Fibroblast of lung (primary cell): ENCODE measurements around the gene WDR44. TPM values are rescaled to one million over a fixed set of nuclear protein-coding genes. Genes with fewer than 3 reads are reported as not detected.

ENCODE experiments used
- DNase-seq, 2 donors: peaks; one replicate each; pipeline versions ENCODE4 v3.0.0 to v3.0.0-alpha.2; 2010; ENCODE audit warnings: low read depth in 2 of 2
- H2AFZ ChIP-seq: 2 replicates; pipeline ENCODE4 v1.5.1; 2012; ENCODE audit warnings: low read length, control low read depth, inconsistent platforms
- H3K27ac ChIP-seq: 2 replicates; pipeline ENCODE4 v1.5.1; 2011; ENCODE audit warnings: low read length, control low read depth; ENCODE audit not compliant: insufficient read depth
- H3K27me3 ChIP-seq: 2 replicates; pipeline ENCODE4 v1.5.1; 2011; ENCODE audit warnings: mild to moderate bottlenecking, low read length; ENCODE audit not compliant: control insufficient read depth, insufficient read depth
- H3K36me3 ChIP-seq: 2 replicates; pipeline ENCODE4 v1.5.1; 2011; ENCODE audit warnings: low read length; ENCODE audit not compliant: control insufficient read depth, insufficient read depth
- H3K4me1 ChIP-seq: 2 replicates; pipeline ENCODE4 v1.5.1; 2011; ENCODE audit warnings: low read length; ENCODE audit not compliant: control insufficient read depth, insufficient read depth; ENCODE audit errors: extremely low read depth
- H3K4me2 ChIP-seq: 2 replicates; pipeline ENCODE4 v1.5.1; 2011; ENCODE audit warnings: low read length, control low read depth; ENCODE audit not compliant: insufficient read depth; ENCODE audit errors: extremely low read depth
- H3K4me3 ChIP-seq, 4 experiments: fragments of 200-600 bp in 1 of 4; sonication (generic) in 1 of 4; replicated peaks in 1 of 4; 2 replicates each; pipeline ENCODE4 v1.5.1; 2011 to 2016; ENCODE audit warnings: low read length in 4 of 4, low read depth in 3 of 4, mild to moderate bottlenecking in 3 of 4, control low read depth in 2 of 4, inconsistent platforms in 1 of 4, mixed read lengths in 1 of 4; ENCODE audit not compliant: insufficient read depth in 1 of 4; ENCODE audit errors: control extremely low read depth in 1 of 4
- H3K79me2 ChIP-seq: 2 replicates; pipeline ENCODE4 v1.5.1; 2012; ENCODE audit warnings: mild to moderate bottlenecking, low read length, inconsistent platforms; ENCODE audit not compliant: control insufficient read depth, insufficient read depth
- H3K9ac ChIP-seq: 2 replicates; pipeline ENCODE4 v1.5.1; 2011; ENCODE audit warnings: mild to moderate bottlenecking, low read length, control low read depth; ENCODE audit not compliant: insufficient read depth
- H3K9me3 ChIP-seq: 2 replicates; pipeline ENCODE4 v1.5.1; 2012; ENCODE audit warnings: low read depth, low read length; ENCODE audit not compliant: control insufficient read depth, insufficient read depth
- H4K20me1 ChIP-seq: 2 replicates; pipeline ENCODE4 v1.5.1; 2011; ENCODE audit warnings: low read length; ENCODE audit not compliant: control insufficient read depth, insufficient read depth; ENCODE audit errors: extremely low read depth
- CTCF ChIP-seq, 2 donors: IDR thresholded peaks in 1 of 2; conservative IDR thresholded peaks in 1 of 2; 1 replicate in 1 of 2; 2 replicates in 1 of 2; pipeline ENCODE4 v1.5.1; 2011 to 2012; ENCODE audit warnings: low read length in 2 of 2, control low read depth in 1 of 2, inconsistent platforms in 1 of 2, low read depth in 1 of 2, mild to moderate bottlenecking in 1 of 2
- EZH2 ChIP-seq: IDR thresholded peaks from 2 replicates; pipeline ENCODE4 v1.5.1; 2012; ENCODE audit warnings: low read length, control low read depth, mild to moderate bottlenecking; ENCODE audit errors: missing control alignments
- polyA plus RNA-seq, 2 donors: library from polyadenylated mRNA; depleted of rRNA in 1 of 2; stranded (reverse) in 1 of 2; unstranded in 1 of 2; fragments of >200 nt; gene quantifications; 2 replicates each; pipeline ENCODE4 v1.2.1, GENCODE V29; 2011 to 2012; ENCODE audit warnings: missing spikeins in 1 of 2
- total RNA-seq: library from RNA; depleted of rRNA; stranded (reverse); fragments of >200 nt; gene quantifications from 2 replicates; pipeline ENCODE4 v1.2.1, GENCODE V29; 2014

Gene WDR44
- total and polyA plus RNA-seq, 2 donors (not counting 1 experiment from before 2014, with no cell fraction given), result 15.0 to 20.6 TPM

GRCh38 chrX:118370921-118371624 is 25.2 kb downstream of the WDR44 start:
- Histone ChIP-seq H3K9ac (no peak overlapping the region), H3K4me3 (no peak overlapping the region), H3K27ac (peak overlapping the region; percentile 14), H3K79me2 (peaks cover 9% of the 10 kb centered on the region), H3K36me3 (no peaks in the 10 kb centered on the region), H3K4me1 (peaks cover 2% of the 10 kb centered on the region), H3K4me2 (no peak overlapping the region), H3K27me3 (no peaks in the 10 kb centered on the region), H4K20me1 (no peaks in the 10 kb centered on the region), H3K9me3 (no peaks in the 10 kb centered on the region), H2AFZ (no peak overlapping the region)
- TF ChIP-seq CTCF (conservative IDR thresholded peaks at IDR 0.05 in 1 of 2, IDR thresholded peaks at IDR 0.05 in 1 of 2; ENCODE audit: low read depth in 1 of 2, low read length in 2 of 2) (no peak), EZH2 (no peak)
- DNase-seq, result peak; percentile 41 to 63

GRCh38 chrX:118373538-118373937 is 27.6 kb downstream of the WDR44 start:
- Histone ChIP-seq H3K9me3 (no peaks in the 10 kb centered on the region), H3K79me2 (peaks cover 8% of the 10 kb centered on the region), H3K27me3 (no peaks in the 10 kb centered on the region), H3K9ac (no peak overlapping the region), H4K20me1 (no peaks in the 10 kb centered on the region), H3K36me3 (no peaks in the 10 kb centered on the region), H3K4me1 (peaks cover 2% of the 10 kb centered on the region), H3K4me2 (no peak overlapping the region), H2AFZ (no peak overlapping the region), H3K27ac (no peak overlapping the region), H3K4me3 (no peak overlapping the region)
- peak in 1 of 2 donors; percentile 37 for DNase-seq
- TF ChIP-seq CTCF (conservative IDR thresholded peaks at IDR 0.05 in 1 of 2, IDR thresholded peaks at IDR 0.05 in 1 of 2; ENCODE audit: low read depth in 1 of 2, low read length in 2 of 2) (no peak), EZH2 (no peak)

- Histone ChIP-seq H3K36me3 (no peaks in the 10 kb centered on the region), H3K4me2 (no peak overlapping the region), H3K9me3 (no peaks in the 10 kb centered on the region), H3K27ac (no peak overlapping the region), H4K20me1 (no peaks in the 10 kb centered on the region), H3K4me1 (no peaks in the 10 kb centered on the region), H3K9ac (no peak overlapping the region), H3K27me3 (no peaks in the 10 kb centered on the region), H3K79me2 (no peaks in the 10 kb centered on the region), H2AFZ (no peak overlapping the region), H3K4me3 (no peak overlapping the region)
- TF ChIP-seq EZH2 (no peak), CTCF (conservative IDR thresholded peaks at IDR 0.05 in 1 of 2, IDR thresholded peaks at IDR 0.05 in 1 of 2; ENCODE audit: low read depth in 1 of 2, low read length in 2 of 2) (no peak)
- DNase-seq, result peak in 1 of 2 donors; percentile 58
Observed at GRCh38 chrX:118383120-118383519, 37.2 kb downstream of the WDR44 start.
